H1 (cell line): ENCODE measurements around the gene TTF1. TPM values are rescaled to one million over a fixed set of nuclear protein-coding genes. Genes with fewer than 3 reads are reported as not detected.

Source experiments
- CTCF ChIA-PET: fragments of 300-600 bp; sonication (Branson Sonifier 250); formaldehyde crosslinking; loops from one replicate; lab custom pipeline; 2021; ENCODE audit not compliant: partially characterized antibody; lab: Charles Lee
- POLR2A ChIA-PET: fragments of 300-600 bp; sonication (Branson Sonifier 250); formaldehyde crosslinking; loops from one replicate; lab custom pipeline; 2021; ENCODE audit warnings: inconsistent platforms; ENCODE audit not compliant: partially characterized antibody; lab: Charles Lee
- DNase-seq, 2 experiments: peaks; one replicate each; pipeline versions ENCODE4 v3.0.0 to v3.0.0-alpha.2; 2010 to 2022; ENCODE audit warnings: low spot score in 2 of 2, low read depth in 1 of 2, mixed read lengths in 1 of 2
- FAIRE-seq: peaks from 2 replicates; lab custom pipeline; 2011; peaks lifted over from hg19 to GRCh38; lab: Jason Lieb, UNC
- H2AFZ ChIP-seq: 2 replicates; pipeline ENCODE4 v1.8.1; 2012; ENCODE audit warnings: low read length, inconsistent platforms
- H2AK5ac ChIP-seq: 2 replicates; pipeline ENCODE4 v1.6.1; 2013; ENCODE audit warnings: low read depth, low read length
- H2BK120ac ChIP-seq: replicated peaks from 2 replicates; pipeline ENCODE3; 2013; ENCODE audit warnings: low read depth, low read length, inconsistent platforms
- H2BK12ac ChIP-seq: 2 replicates; pipeline ENCODE4 v1.6.1; 2013; ENCODE audit warnings: low read depth, low read length
- H2BK15ac ChIP-seq: 2 replicates; pipeline ENCODE4 v1.6.1; 2013; ENCODE audit warnings: low read length
- H2BK20ac ChIP-seq: 2 replicates; pipeline ENCODE4 v1.6.1; 2013; ENCODE audit warnings: low read length
- H2BK5ac ChIP-seq: 2 replicates; pipeline ENCODE4 v1.6.1; 2013; ENCODE audit warnings: low read depth, low read length
- H3K14ac ChIP-seq: 2 replicates; pipeline ENCODE4 v1.6.1; 2013; ENCODE audit warnings: inconsistent platforms; ENCODE audit not compliant: insufficient read length
- H3K18ac ChIP-seq: 2 replicates; pipeline ENCODE4 v1.6.1; 2013; ENCODE audit warnings: low read length; ENCODE audit errors: extremely low read depth
- H3K23ac ChIP-seq: 2 replicates; pipeline ENCODE4 v1.6.1; 2013; ENCODE audit warnings: inconsistent platforms; ENCODE audit not compliant: insufficient read length
- H3K23me2 ChIP-seq: 2 replicates; pipeline ENCODE4 v1.6.1; 2013; ENCODE audit warnings: low read depth, low read length
- H3K27ac ChIP-seq: 2 replicates; pipeline ENCODE4 v1.6.1; 2011; ENCODE audit warnings: low read depth, low read length, inconsistent platforms
- H3K27me3 ChIP-seq, 4 experiments: replicated peaks in 1 of 4; 1 replicate in 1 of 4; 2 replicates in 3 of 4; pipeline versions ENCODE4 v1.6.1 to v1.8.1; 2011 to 2013; ENCODE audit warnings: low read length in 3 of 4, mild to moderate bottlenecking in 3 of 4, inconsistent platforms in 2 of 4, mixed read lengths in 2 of 4, moderate library complexity in 1 of 4; ENCODE audit not compliant: control insufficient read depth in 3 of 4, insufficient read depth in 3 of 4; ENCODE audit errors: extremely low read depth in 1 of 4
- H3K36me3 ChIP-seq, 4 experiments: 2 replicates each; pipeline versions ENCODE4 v1.6.1 to v1.8.1; 2011 to 2013; ENCODE audit warnings: mild to moderate bottlenecking in 4 of 4, low read length in 3 of 4, moderate library complexity in 2 of 4, control low read depth in 1 of 4, inconsistent platforms in 1 of 4; ENCODE audit not compliant: insufficient read depth in 4 of 4, control insufficient read depth in 2 of 4
- H3K4ac ChIP-seq: replicated peaks from 2 replicates; pipeline ENCODE3; 2013; ENCODE audit warnings: low read length, low read depth, mixed read lengths, inconsistent platforms; ENCODE audit not compliant: insufficient read length
- H3K4me1 ChIP-seq, 4 experiments: replicated peaks in 1 of 4; 1 replicate in 1 of 4; 2 replicates in 3 of 4; pipeline versions ENCODE4 v1.6.1 to v1.8.1; 2011 to 2013; ENCODE audit warnings: low read length in 3 of 4, inconsistent platforms in 2 of 4, mixed read lengths in 1 of 4; ENCODE audit not compliant: insufficient read depth in 4 of 4, control insufficient read depth in 3 of 4
- H3K4me2 ChIP-seq, 2 experiments: 2 replicates each; pipeline versions ENCODE4 v1.6.1 to v1.8.1; 2011 to 2013; ENCODE audit warnings: low read depth in 2 of 2, low read length in 2 of 2, control low read depth in 1 of 2, inconsistent platforms in 1 of 2, mild to moderate bottlenecking in 1 of 2; ENCODE audit not compliant: insufficient read depth in 1 of 2
- H3K4me3 ChIP-seq, 4 experiments: fragments of 200-600, 300-600 bp in 1 of 4; sonication (generic), shearing (Covaris generic), sonication (Bioruptor Twin) in 1 of 4; 2 replicates each; pipeline versions ENCODE4 v1.5.1 to v1.8.1; 2011 to 2016; ENCODE audit warnings: low read length in 4 of 4, low read depth in 3 of 4, control low read depth in 2 of 4, inconsistent platforms in 2 of 4, mild to moderate bottlenecking in 2 of 4, mixed read lengths in 1 of 4, moderate library complexity in 1 of 4; ENCODE audit not compliant: insufficient read depth in 2 of 4; ENCODE audit errors: extremely low read depth in 1 of 4
- H3K56ac ChIP-seq: replicated peaks from 2 replicates; pipeline ENCODE3; 2013; ENCODE audit warnings: low read depth, mild to moderate bottlenecking, mixed read lengths, low read length, inconsistent platforms; ENCODE audit not compliant: insufficient read length
- H3K79me1 ChIP-seq: 2 replicates; pipeline ENCODE4 v1.6.1; 2013; ENCODE audit warnings: low read depth, low read length, control low read depth
- H3K79me2 ChIP-seq, 2 experiments: 2 replicates each; pipeline versions ENCODE4 v1.6.1 to v1.8.1; 2012 to 2013; ENCODE audit warnings: low read length in 2 of 2, mild to moderate bottlenecking in 2 of 2, inconsistent platforms in 1 of 2; ENCODE audit not compliant: insufficient read depth in 2 of 2, control insufficient read depth in 1 of 2
- H3K9ac ChIP-seq, 4 experiments: replicated peaks in 1 of 4; 1 replicate in 1 of 4; 2 replicates in 3 of 4; pipeline versions ENCODE4 v1.6.1 to v1.8.1; 2011 to 2013; ENCODE audit warnings: low read depth in 3 of 4, low read length in 3 of 4, control low read depth in 2 of 4, mild to moderate bottlenecking in 2 of 4, moderate library complexity in 2 of 4, inconsistent platforms in 1 of 4; ENCODE audit errors: extremely low read depth in 1 of 4
- H3K9me3 ChIP-seq, 2 experiments: 2 replicates each; pipeline versions ENCODE4 v1.6.1 to v1.8.1; 2012 to 2013; ENCODE audit warnings: mild to moderate bottlenecking in 2 of 2, moderate library complexity in 2 of 2, control low read depth in 1 of 2, inconsistent platforms in 1 of 2, low read depth in 1 of 2, low read length in 1 of 2, mixed read lengths in 1 of 2; ENCODE audit not compliant: insufficient read depth in 2 of 2
- H4K20me1 ChIP-seq, 2 experiments: replicated peaks in 1 of 2; 2 replicates each; pipeline versions ENCODE3 to v1.8.1; 2011 to 2013; ENCODE audit warnings: inconsistent platforms in 2 of 2, low read length in 2 of 2, mild to moderate bottlenecking in 1 of 2; ENCODE audit not compliant: insufficient read depth in 2 of 2, control insufficient read depth in 1 of 2
- H4K5ac ChIP-seq: 2 replicates; pipeline ENCODE4 v1.6.1; 2013; ENCODE audit warnings: low read length, low read depth, mixed read lengths, inconsistent platforms; ENCODE audit not compliant: insufficient read length
- H4K8ac ChIP-seq: 2 replicates; pipeline ENCODE4 v1.8.0; 2013; ENCODE audit warnings: mild to moderate bottlenecking, moderate library complexity, low read length, inconsistent platforms; ENCODE audit not compliant: insufficient read depth; ENCODE audit errors: extremely low read depth
- H4K91ac ChIP-seq: replicated peaks from 2 replicates; pipeline ENCODE3; 2013; ENCODE audit warnings: low read length, mixed read lengths, inconsistent platforms; ENCODE audit not compliant: insufficient read length
- CBX5 ChIP-seq: fragments of 300-800, 300-1000 bp; sonication (generic); IDR thresholded peaks from 2 replicates; pipeline ENCODE4 v1.7.1; 2016; ENCODE audit warnings: antibody characterized with exemption, low read length, low read depth
- GABPA ChIP-seq: IDR thresholded peaks from 2 replicates; pipeline ENCODE4 v1.6.1; 2011; ENCODE audit warnings: mild to moderate bottlenecking, low read length, moderate library complexity, borderline replicate concordance; ENCODE audit not compliant: insufficient read depth
- KDM5A ChIP-seq: fragments of 200-600 bp; IDR thresholded peaks from 2 replicates; pipeline ENCODE4 v1.7.1; 2012; ENCODE audit warnings: mild to moderate bottlenecking, low read length, inconsistent platforms, mixed read lengths
- POLR2A ChIP-seq, 2 experiments: IDR thresholded peaks; 1 replicate in 1 of 2; 2 replicates in 1 of 2; pipeline ENCODE4 v1.6.1; 2011; ENCODE audit warnings: low read depth in 2 of 2, low read length in 2 of 2, mild to moderate bottlenecking in 2 of 2; ENCODE audit errors: control extremely low read depth in 1 of 2
- POLR2AphosphoS5 ChIP-seq: IDR thresholded peaks from 2 replicates; pipeline ENCODE4 v1.6.1; 2011; ENCODE audit warnings: low read depth, low read length
- POU5F1 ChIP-seq: IDR thresholded peaks from 2 replicates; pipeline ENCODE4 v1.6.1; 2011; ENCODE audit warnings: low read depth, mild to moderate bottlenecking, low read length, moderate library complexity
- RAD21 ChIP-seq, 2 experiments: IDR thresholded peaks in 1 of 2; conservative IDR thresholded peaks in 1 of 2; 2 replicates each; pipeline ENCODE4 v1.6.1; 2011; ENCODE audit warnings: low read depth in 2 of 2, low read length in 2 of 2, improper control_type of control experiment in 1 of 2, inconsistent platforms in 1 of 2, mild to moderate bottlenecking in 1 of 2, moderate library complexity in 1 of 2
- RBBP5 ChIP-seq: IDR thresholded peaks from 2 replicates; pipeline ENCODE4 v1.7.1; 2012; ENCODE audit warnings: low read depth, mild to moderate bottlenecking, inconsistent platforms, low read length, moderate library complexity, borderline replicate concordance
- SIX5 ChIP-seq: IDR thresholded peaks from 2 replicates; pipeline ENCODE4 v1.6.1; 2011; ENCODE audit warnings: mild to moderate bottlenecking, low read depth, low read length
- SP4 ChIP-seq: IDR thresholded peaks from 2 replicates; pipeline ENCODE4 v1.6.1; 2012; ENCODE audit warnings: low read length, inconsistent platforms
- TEAD4 ChIP-seq: IDR thresholded peaks from 2 replicates; pipeline ENCODE4 v1.6.1; 2012; ENCODE audit warnings: low read depth, low read length, inconsistent platforms, mixed read lengths
- WGBS, 2 experiments: shearing (Covaris generic) in 1 of 2; methylation state at CpG; one replicate each; pipeline versions ENCODE4 v1.1.6 to v1.1.7; 2013 to 2015; ENCODE audit warnings: low lambda C conversion rate in 2 of 2, mixed read lengths in 2 of 2, inconsistent platforms in 1 of 2, low coverage in 1 of 2, missing lambda C conversion rate in 1 of 2; ENCODE audit not compliant: insufficient replicate concordance in 2 of 2, insufficient coverage in 1 of 2, insufficient read length in 1 of 2; ENCODE audit errors: extremely low coverage in 1 of 2, missing lambda C conversion rate in 1 of 2; 5-methylcytosine and 5-hydroxymethylcytosine counted together
- polyA plus RNA-seq, 7 experiments: library from polyadenylated mRNA; depleted of rRNA in 3 of 7; stranded (reverse) in 5 of 7; unstranded in 2 of 7; fragments of >200 nt in 5 of 7; fragments of 200-250 nt in 2 of 7; gene quantifications; 1 replicate in 5 of 7; 2 replicates in 1 of 7; 4 replicates in 1 of 7; pipeline versions ENCODE4 v1.2.1 to v1.2.3, GENCODE V29; 2011 to 2013; ENCODE audit warnings: missing spikeins in 2 of 7, mixed read lengths in 2 of 7
- total RNA-seq: library from RNA; stranded (reverse); fragmentation: NEBNext Ultra II Directional; extraction: Animal tissue kit (Norgen Biotek cat#: 25700); gene quantifications from 2 replicates; pipeline ENCODE4 v1.2.1, GENCODE V29; 2021
- TF ChIP-seq, protein P1 (sequence below): IDR thresholded peaks from 2 replicates; pipeline ENCODE4 v1.6.1; 2012; ENCODE audit warnings: inconsistent platforms
- TF ChIP-seq, protein P2 (sequence below): IDR thresholded peaks from 2 replicates; pipeline ENCODE4 v1.6.1; 2012; ENCODE audit warnings: inconsistent platforms

Gene TTF1
- total and polyA plus RNA-seq, 2 of the 8 experiments (the other 6 are each of a cell fraction or from before 2014, with no cell fraction given): 7.8 to 22.2 TPM

DNA sequence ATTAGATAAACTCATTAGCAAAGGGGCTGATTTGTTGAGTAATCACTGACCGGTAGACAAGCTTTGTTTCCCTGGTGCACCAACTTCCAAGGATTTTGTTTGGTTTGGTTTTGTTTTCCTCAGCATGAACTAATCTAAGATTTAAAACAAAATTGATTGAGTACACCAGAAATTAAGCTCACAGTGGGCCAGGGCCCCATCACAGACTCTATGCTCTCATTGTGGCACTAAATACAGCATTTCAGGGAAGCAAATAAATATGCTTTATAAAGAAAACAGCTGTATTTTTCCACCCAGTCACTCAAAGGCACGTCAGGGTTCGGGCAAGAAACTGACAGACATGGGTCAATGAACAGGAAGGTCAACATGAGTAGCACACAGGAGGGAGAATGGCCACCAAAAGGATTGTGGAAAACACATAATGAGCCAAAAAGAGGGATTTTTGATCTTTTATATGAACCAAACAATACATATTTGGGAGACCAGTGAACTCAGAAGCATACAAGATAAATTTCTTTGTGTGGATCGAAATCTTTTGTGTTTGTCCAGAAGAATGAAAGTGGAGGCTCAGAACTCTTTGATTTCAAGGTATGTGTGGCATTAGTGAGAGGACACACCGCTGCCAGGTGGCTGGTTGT lies 12.2 kb upstream of the TTF1 start:
- Histone ChIP-seq H3K79me1 (no peaks in the 10 kb centered on the region), H3K56ac (no peak overlapping the region), H3K23me2 (no peaks in the 10 kb centered on the region), H3K9me3 (no peaks in the 10 kb centered on the region), H3K36me3 (no peaks in the 10 kb centered on the region), H3K4me3 (no peak overlapping the region), H4K8ac (no peak overlapping the region), H3K79me2 (no peaks in the 10 kb centered on the region), H2BK20ac (no peak overlapping the region), H4K91ac (no peak overlapping the region), H4K5ac (no peak overlapping the region), H3K27me3 (peaks cover 0 to 6% (median 2%) of the 10 kb centered on the region in 4 experiments; a peak in 4 of 7 replicates), H2AFZ (no peak overlapping the region), H4K20me1 (no peaks in the 10 kb centered on the region), H3K18ac (no peak overlapping the region), H3K4me1 (peaks cover 2 to 7% (median 5%) of the 10 kb centered on the region in 4 experiments; a peak in 6 of 7 replicates), H3K4me2 (no peak overlapping the region), H3K27ac (no peak overlapping the region), H3K14ac (no peak overlapping the region), H2BK15ac (no peak overlapping the region), H2BK120ac (no peak overlapping the region), H2BK12ac (no peak overlapping the region), H2AK5ac (no peak overlapping the region), H2BK5ac (no peak overlapping the region), H3K23ac (no peak overlapping the region), H3K4ac (no peak overlapping the region), H3K9ac (no peak overlapping the region)
- ChIA-PET POLR2A (no interaction called here), CTCF (interaction anchor here (1.2 to 1.5 kb wide), 2 partner anchors 128 to 156 kb away, joined by 4 to 7 read pairs; no protein-coding TSS in a partner anchor)
- no peak for FAIRE-seq
- DNase-seq: no peak
- WGBS, 2 experiments: 83% methylated on average over 5 of the region's 5 CpGs; no CpG with 5 or more reads in 1 of the 2 experiments
- TF ChIP-seq RBBP5: no peak
- TF ChIP-seq POLR2A (IDR thresholded peaks at IDR 0.05; ENCODE audit: control extremely low read depth in 1 of 2, low read depth in 2 of 2, low read length in 2 of 2): no peak
- TF ChIP-seq GABPA: no peak
- TF ChIP-seq, protein P1, sequence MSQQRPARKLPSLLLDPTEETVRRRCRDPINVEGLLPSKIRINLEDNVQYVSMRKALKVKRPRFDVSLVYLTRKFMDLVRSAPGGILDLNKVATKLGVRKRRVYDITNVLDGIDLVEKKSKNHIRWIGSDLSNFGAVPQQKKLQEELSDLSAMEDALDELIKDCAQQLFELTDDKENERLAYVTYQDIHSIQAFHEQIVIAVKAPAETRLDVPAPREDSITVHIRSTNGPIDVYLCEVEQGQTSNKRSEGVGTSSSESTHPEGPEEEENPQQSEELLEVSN: no peak
- TF ChIP-seq POLR2AphosphoS5: no peak
- TF ChIP-seq SIX5: no peak
- TF ChIP-seq SP4: no peak
- no peak for TF ChIP-seq TEAD4
- TF ChIP-seq RAD21 (IDR thresholded peaks at IDR 0.05 in 1 of 2, conservative IDR thresholded peaks at IDR 0.05 in 1 of 2; ENCODE audit: low read depth in 2 of 2, low read length in 2 of 2): no peak
- no peak for TF ChIP-seq KDM5A
- no peak for TF ChIP-seq POU5F1
- TF ChIP-seq, protein P2, sequence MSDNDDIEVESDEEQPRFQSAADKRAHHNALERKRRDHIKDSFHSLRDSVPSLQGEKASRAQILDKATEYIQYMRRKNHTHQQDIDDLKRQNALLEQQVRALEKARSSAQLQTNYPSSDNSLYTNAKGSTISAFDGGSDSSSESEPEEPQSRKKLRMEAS: no peak
- no peak for TF ChIP-seq CBX5
